ENCODE measurements around the gene TNFSF15.

GRCh38 chr9:114799441-114799840 is 6.4 kb downstream of the TNFSF15 start:
- TF ChIP-seq CTCF (IDR thresholded peaks at IDR 0.05) (no peak), POLR2A (IDR thresholded peaks at IDR 0.05; ENCODE audit: low read depth) (no peak), POLR2AphosphoS5 (IDR thresholded peaks at IDR 0.05) (no peak), EP300 (IDR thresholded peaks at IDR 0.05) (no peak)
